ENCODE data around the gene CCDC158. TPM values are rescaled to one million over a fixed set of nuclear protein-coding genes. Genes with fewer than 3 reads are reported as not detected.

Gene CCDC158
- total and polyA plus RNA-seq, 2 donors (not counting 1 experiment from before 2014, with no cell fraction given) = not detected

DNA sequence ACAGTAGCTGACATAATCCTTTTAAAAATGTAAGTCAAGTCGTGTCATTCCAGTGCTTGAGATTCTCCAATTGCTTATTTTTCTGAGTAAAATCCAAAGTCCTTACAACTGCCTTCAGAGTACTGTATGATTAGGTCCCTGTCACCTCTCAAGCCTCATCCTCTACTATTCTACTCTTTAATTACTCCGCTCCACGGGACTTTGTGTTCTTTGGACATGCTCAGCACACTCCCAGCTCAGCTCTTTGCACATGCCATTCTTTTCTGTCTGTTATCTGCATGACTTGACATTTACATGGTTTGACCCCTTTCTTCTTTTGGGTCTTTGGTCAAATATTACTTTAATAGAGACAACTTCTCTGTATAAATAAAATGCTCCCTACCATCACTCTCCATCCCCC lies 154.3 kb downstream of the CCDC158 start:
- Histone ChIP-seq H3K36me3 (replicated peaks in 1 of 2; ENCODE audit: control extremely low read depth in 1 of 2, control insufficient read depth in 1 of 2, extremely low read depth in 1 of 2, insufficient read depth in 2 of 2, low read length in 1 of 2) (no peaks in the 10 kb centered on the region), H3K4me3 (ENCODE audit: control extremely low read depth in 1 of 5, extremely low read depth in 1 of 5, insufficient read depth in 1 of 5, low read depth in 2 of 5, low read length in 4 of 5) (no peak overlapping the region), H3K9ac (ENCODE audit: low read length) (no peak overlapping the region), H3K9me3 (ENCODE audit: control extremely low read depth in 1 of 3, control insufficient read depth in 2 of 3, insufficient read depth in 1 of 3, low read length in 2 of 3) (no peaks in the 10 kb centered on the region), H3K4me1 (ENCODE audit: control insufficient read depth in 2 of 2, insufficient read depth in 2 of 2, low read length in 2 of 2) (no peaks in the 10 kb centered on the region), H3K27me3 (replicated peaks in 1 of 4; ENCODE audit: control extremely low read depth in 1 of 4, control insufficient read depth in 3 of 4, insufficient read depth in 4 of 4, low read length in 3 of 4) (peaks cover 0 to 3% (median 0%) of the 10 kb centered on the region in 4 experiments), H3K4me2 (replicated peaks; ENCODE audit: low read depth, low read length, poor library complexity, severe bottlenecking) (no peak overlapping the region), H3K27ac (ENCODE audit: low read length in 2 of 2) (no peak overlapping the region), H4K20me1 (ENCODE audit: control insufficient read depth, insufficient read depth, low read length, poor library complexity, severe bottlenecking) (no peaks in the 10 kb centered on the region), H2AFZ (ENCODE audit: insufficient read depth, low read depth, low read length, poor library complexity, severe bottlenecking) (no peak overlapping the region), H3K79me2 (ENCODE audit: control insufficient read depth, insufficient read depth, low read length) (no peaks in the 10 kb centered on the region)
- DNase-seq (no peak), ATAC-seq (ENCODE audit: low read depth) (no peak)
- ChIA-PET POLR2A (no interaction called here), CTCF (no interaction called here)
- H3K27me3 Mint-ChIP-seq = peaks cover 13% of the 10 kb centered on the region
- no peaks in the 10 kb centered on the region for H3K4me1 Mint-ChIP-seq
- intact Hi-C loops (cut with micrococcal nuclease) = no loop called here
- TF ChIP-seq, protein P1, sequence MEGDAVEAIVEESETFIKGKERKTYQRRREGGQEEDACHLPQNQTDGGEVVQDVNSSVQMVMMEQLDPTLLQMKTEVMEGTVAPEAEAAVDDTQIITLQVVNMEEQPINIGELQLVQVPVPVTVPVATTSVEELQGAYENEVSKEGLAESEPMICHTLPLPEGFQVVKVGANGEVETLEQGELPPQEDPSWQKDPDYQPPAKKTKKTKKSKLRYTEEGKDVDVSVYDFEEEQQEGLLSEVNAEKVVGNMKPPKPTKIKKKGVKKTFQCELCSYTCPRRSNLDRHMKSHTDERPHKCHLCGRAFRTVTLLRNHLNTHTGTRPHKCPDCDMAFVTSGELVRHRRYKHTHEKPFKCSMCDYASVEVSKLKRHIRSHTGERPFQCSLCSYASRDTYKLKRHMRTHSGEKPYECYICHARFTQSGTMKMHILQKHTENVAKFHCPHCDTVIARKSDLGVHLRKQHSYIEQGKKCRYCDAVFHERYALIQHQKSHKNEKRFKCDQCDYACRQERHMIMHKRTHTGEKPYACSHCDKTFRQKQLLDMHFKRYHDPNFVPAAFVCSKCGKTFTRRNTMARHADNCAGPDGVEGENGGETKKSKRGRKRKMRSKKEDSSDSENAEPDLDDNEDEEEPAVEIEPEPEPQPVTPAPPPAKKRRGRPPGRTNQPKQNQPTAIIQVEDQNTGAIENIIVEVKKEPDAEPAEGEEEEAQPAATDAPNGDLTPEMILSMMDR (IDR thresholded peaks at IDR 0.05) = no peak
- no peak for TF ChIP-seq EZH2 (IDR thresholded peaks at IDR 0.05; ENCODE audit: borderline replicate concordance, insufficient read depth, low read depth, low read length, poor library complexity, severe bottlenecking)
- H3K4me3 Mint-ChIP-seq = no peak overlapping the region
- no peaks in the 10 kb centered on the region for H3K9me3 Mint-ChIP-seq (ENCODE audit: insufficient read depth)
- WGBS (ENCODE audit: insufficient coverage) = 90% methylated on average over 3 of the region's 3 CpGs
- no peak overlapping the region for H3K27ac Mint-ChIP-seq

- Histone ChIP-seq H3K4me2 (replicated peaks; ENCODE audit: low read depth, low read length, poor library complexity, severe bottlenecking) (no peak overlapping the region), H3K27ac (ENCODE audit: low read length in 2 of 2) (no peak overlapping the region), H3K4me1 (ENCODE audit: control insufficient read depth in 2 of 2, insufficient read depth in 2 of 2, low read length in 2 of 2) (no peaks in the 10 kb centered on the region), H3K4me3 (ENCODE audit: control extremely low read depth in 1 of 5, extremely low read depth in 1 of 5, insufficient read depth in 1 of 5, low read depth in 2 of 5, low read length in 4 of 5) (no peak overlapping the region), H3K9me3 (ENCODE audit: control extremely low read depth in 1 of 3, control insufficient read depth in 2 of 3, insufficient read depth in 1 of 3, low read length in 2 of 3) (no peaks in the 10 kb centered on the region), H3K36me3 (replicated peaks in 1 of 2; ENCODE audit: control extremely low read depth in 1 of 2, control insufficient read depth in 1 of 2, extremely low read depth in 1 of 2, insufficient read depth in 2 of 2, low read length in 1 of 2) (no peaks in the 10 kb centered on the region), H3K27me3 (replicated peaks in 1 of 4; ENCODE audit: control extremely low read depth in 1 of 4, control insufficient read depth in 3 of 4, insufficient read depth in 4 of 4, low read length in 3 of 4) (peaks cover 0 to 3% (median 0%) of the 10 kb centered on the region in 4 experiments), H2AFZ (ENCODE audit: insufficient read depth, low read depth, low read length, poor library complexity, severe bottlenecking) (no peak overlapping the region), H3K79me2 (ENCODE audit: control insufficient read depth, insufficient read depth, low read length) (no peaks in the 10 kb centered on the region), H4K20me1 (ENCODE audit: control insufficient read depth, insufficient read depth, low read length, poor library complexity, severe bottlenecking) (no peaks in the 10 kb centered on the region), H3K9ac (ENCODE audit: low read length) (no peak overlapping the region)
- ChIA-PET CTCF (no interaction called here), POLR2A (no interaction called here)
- DNase-seq (no peak), ATAC-seq (ENCODE audit: low read depth) (no peak)
- H3K4me1 Mint-ChIP-seq = no peaks in the 10 kb centered on the region
- H3K4me3 Mint-ChIP-seq = no peak overlapping the region
- WGBS (ENCODE audit: insufficient coverage) = 72% methylated on average over 2 of the region's 6 CpGs
- TF ChIP-seq EZH2 (IDR thresholded peaks at IDR 0.05; ENCODE audit: borderline replicate concordance, insufficient read depth, low read depth, low read length, poor library complexity, severe bottlenecking) = no peak
- TF ChIP-seq, protein P1 (IDR thresholded peaks at IDR 0.05) = no peak
- H3K9me3 Mint-ChIP-seq (ENCODE audit: insufficient read depth) = no peaks in the 10 kb centered on the region
- intact Hi-C loops (cut with micrococcal nuclease) = no loop called here
- H3K27ac Mint-ChIP-seq = no peak overlapping the region
- H3K27me3 Mint-ChIP-seq = peaks cover 14% of the 10 kb centered on the region
These were observed 155.2 kb downstream of the CCDC158 start for GRCh38 chr4:76265631-76266218.

Small RNAs within 50 kb of the gene (small RNA-seq; reads per million reads assigned to genes)
- not detected for gene RF00278 (ENCODE audit: insufficient read length, low read depth, low replicate concordance)
- gene RNU6-1000P (ENCODE audit: insufficient read length, low read depth, low replicate concordance) = not detected

Other genes starting within 250 kb of the CCDC158 start
- 30.3 and 31.5 TPM in 2 replicates for gene SCARB2, start 207.3 kb downstream of the CCDC158 start, total RNA-seq
- 7.8 and 14.7 TPM in 2 replicates for gene SCARB2, start 207.3 kb downstream of the CCDC158 start, polyA plus RNA-seq
- 1.3 and 1.7 TPM in 2 replicates for gene FAM47E, start 169.4 kb downstream of the CCDC158 start, total RNA-seq
- gene FAM47E, start 169.4 kb downstream of the CCDC158 start, polyA plus RNA-seq = 0.15 and 0.42 TPM in 2 replicates
- gene STBD1, start 114.4 kb downstream of the CCDC158 start, total RNA-seq = not detected in 2 replicates
- 0.03 TPM in 1 of 2 replicates, not detected in the other for gene STBD1, start 114.4 kb downstream of the CCDC158 start, polyA plus RNA-seq
- gene SHROOM3, start 14.1 kb upstream of the CCDC158 start, total RNA-seq = 0.91 and 1.1 TPM in 2 replicates
- gene SHROOM3, start 14.1 kb upstream of the CCDC158 start, polyA plus RNA-seq = 0.16 and 1.5 TPM in 2 replicates

Data from B cell (primary cell).